Spleen (tissue), 7 donors: ENCODE results near the gene SLC30A4.

ENCODE experiments used
- POLR2A ChIP-seq, 3 donors: fragments of 450-650 bp; IDR thresholded peaks; one replicate each; pipeline ENCODE4 v1.5.1; 2017; ENCODE audit warnings: antibody characterized with exemption in 3 of 3, mild to moderate bottlenecking in 1 of 3
- POLR2AphosphoS5 ChIP-seq, 3 donors: sonication (generic); formaldehyde crosslinking; IDR thresholded peaks; one replicate each; pipeline ENCODE4 v1.5.1; 2017; ENCODE audit warnings: antibody characterized with exemption in 3 of 3
- TF ChIP-seq, protein P1 (sequence below), 11 experiments: fragments of 200-600 bp in 7 of 11; fragments of 450-650 bp in 4 of 11; sonication (generic) in 4 of 11; IDR thresholded peaks in 8 of 11; conservative IDR thresholded peaks in 3 of 11; 1 replicate in 7 of 11; 2 replicates in 4 of 11; pipeline versions ENCODE4 v1.4.0 to v1.8.0; 2016 to 2021; ENCODE audit warnings: antibody characterized with exemption in 11 of 11, inconsistent platforms in 4 of 11, mild to moderate bottlenecking in 1 of 11
- donor health status: DM: no; HTN: no; CAD: no; lungs with moderate emphysema.
- donor health status: DM: no; HTN: no; CAD: no.
- donor health status: DM: no; HTN: no; CAD: no.

DNA sequence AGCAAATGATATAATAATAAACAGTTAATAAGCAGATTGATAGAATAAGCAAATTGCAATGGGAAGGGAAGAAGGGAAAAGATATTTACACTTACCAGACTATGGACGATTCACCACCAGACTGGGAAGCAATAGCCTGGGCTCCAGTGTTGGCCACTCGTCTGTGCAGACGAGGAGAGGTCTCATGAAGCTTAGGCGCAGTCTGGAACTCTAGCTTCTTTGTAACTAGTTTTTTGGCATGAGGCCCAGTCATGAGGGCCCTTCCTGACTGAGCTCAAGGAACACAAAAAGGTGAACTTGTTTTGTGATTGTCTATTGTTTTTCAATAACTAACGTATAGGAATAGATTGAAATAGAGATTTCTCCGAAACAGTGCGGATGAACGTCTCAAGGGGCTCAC, 80.9 kb downstream of the SLC30A4 start:
- TF ChIP-seq, protein P1, sequence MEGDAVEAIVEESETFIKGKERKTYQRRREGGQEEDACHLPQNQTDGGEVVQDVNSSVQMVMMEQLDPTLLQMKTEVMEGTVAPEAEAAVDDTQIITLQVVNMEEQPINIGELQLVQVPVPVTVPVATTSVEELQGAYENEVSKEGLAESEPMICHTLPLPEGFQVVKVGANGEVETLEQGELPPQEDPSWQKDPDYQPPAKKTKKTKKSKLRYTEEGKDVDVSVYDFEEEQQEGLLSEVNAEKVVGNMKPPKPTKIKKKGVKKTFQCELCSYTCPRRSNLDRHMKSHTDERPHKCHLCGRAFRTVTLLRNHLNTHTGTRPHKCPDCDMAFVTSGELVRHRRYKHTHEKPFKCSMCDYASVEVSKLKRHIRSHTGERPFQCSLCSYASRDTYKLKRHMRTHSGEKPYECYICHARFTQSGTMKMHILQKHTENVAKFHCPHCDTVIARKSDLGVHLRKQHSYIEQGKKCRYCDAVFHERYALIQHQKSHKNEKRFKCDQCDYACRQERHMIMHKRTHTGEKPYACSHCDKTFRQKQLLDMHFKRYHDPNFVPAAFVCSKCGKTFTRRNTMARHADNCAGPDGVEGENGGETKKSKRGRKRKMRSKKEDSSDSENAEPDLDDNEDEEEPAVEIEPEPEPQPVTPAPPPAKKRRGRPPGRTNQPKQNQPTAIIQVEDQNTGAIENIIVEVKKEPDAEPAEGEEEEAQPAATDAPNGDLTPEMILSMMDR (IDR thresholded peaks at IDR 0.05 in 8 of 11, conservative IDR thresholded peaks at IDR 0.05 in 3 of 11): no peak
- TF ChIP-seq POLR2AphosphoS5 (IDR thresholded peaks at IDR 0.05) (no peak), POLR2A (IDR thresholded peaks at IDR 0.05) (no peak)
